GM19351 (cell line): Measurements from ENCODE around the gene ANKRD35.
"Not testable (repeated sequence)": the region's sequence is repeated elsewhere in the genome, so short reads cannot be mapped to it uniquely, and the experiment has no call there.

ENCODE experiments used
- ATAC-seq: cut with Tn5 transposase; IDR thresholded peaks from one replicate; pipeline ENCODE4 v1.9.1; 2021; ENCODE audit warnings: mild to moderate bottlenecking, moderate library complexity; ENCODE audit not compliant: unreplicated experiment

ANKRD35 gene

DNA sequence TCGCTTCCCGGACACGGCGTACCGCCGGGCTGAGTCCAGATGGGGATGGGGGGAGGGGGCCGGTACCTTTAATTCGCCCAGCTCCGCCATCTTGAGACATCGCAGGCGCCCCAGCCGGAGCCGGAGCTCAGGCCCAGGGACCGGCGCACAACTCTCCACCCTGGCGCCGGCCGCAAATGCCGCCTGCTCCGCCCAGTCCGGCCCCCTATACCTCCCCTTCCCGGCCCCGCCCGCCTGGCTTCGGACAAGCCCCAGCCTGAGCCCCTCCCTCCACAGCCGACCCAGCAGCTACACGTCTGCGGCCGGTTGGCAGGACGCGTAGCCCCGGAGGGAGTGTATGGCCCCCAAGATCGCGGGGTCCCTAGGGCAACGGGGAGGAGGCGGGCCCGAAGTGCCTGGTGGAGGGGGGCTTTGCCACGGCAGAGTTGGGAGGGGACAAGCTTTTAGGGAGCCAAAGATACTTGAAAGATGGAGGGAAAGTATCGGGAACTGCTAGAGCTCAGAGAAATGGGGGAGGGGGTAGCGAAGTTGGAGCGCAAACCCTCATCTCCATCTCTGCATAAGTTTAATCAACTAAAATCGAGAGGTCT, 26.7 kb downstream of the ANKRD35 start, which contains the start of gene PIAS3:
Gene PIAS3 (minus strand): TSS at position 181 of the 590 bp plus-strand sequence. CDS start 91 bp downstream, at position 90.
- peak; percentile 82 for ATAC-seq

DNA sequence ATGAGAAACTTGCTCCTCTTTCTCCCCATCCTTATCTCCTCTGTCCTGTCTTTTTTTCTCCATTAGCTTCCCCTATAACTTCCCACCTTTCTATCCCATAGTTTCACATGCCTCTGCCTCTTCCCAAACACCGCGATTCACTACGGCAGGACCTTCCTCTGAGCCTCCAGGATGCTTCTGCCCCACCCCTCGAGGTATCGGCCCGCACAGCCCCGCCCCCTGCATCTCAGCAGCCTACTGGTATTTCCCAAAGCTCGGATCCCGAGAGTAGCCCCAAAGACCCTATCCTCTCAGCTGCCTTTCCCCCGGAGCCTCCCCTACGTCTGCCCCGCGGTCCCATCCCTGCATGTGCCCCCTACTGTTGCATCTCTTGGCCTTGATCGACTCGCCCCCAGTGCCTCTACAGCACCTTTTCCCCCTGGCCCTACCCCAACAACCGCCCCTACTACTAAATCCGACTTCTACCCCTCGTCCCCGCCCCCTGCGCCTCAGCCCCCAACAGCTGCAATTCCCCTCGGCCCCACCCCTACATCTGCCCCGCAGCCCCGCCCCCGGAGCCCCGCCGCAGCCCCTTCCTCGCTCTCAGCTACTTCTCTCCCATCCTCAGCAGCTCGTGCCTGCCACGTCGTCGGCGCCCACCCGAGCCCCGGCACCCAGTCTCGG, 27.3 kb downstream of the ANKRD35 start:
- ATAC-seq = peak; percentile 16

GRCh38 chr1:145857170-145857569, 28.5 kb downstream of the ANKRD35 start:
- ATAC-seq = no peak

DNA sequence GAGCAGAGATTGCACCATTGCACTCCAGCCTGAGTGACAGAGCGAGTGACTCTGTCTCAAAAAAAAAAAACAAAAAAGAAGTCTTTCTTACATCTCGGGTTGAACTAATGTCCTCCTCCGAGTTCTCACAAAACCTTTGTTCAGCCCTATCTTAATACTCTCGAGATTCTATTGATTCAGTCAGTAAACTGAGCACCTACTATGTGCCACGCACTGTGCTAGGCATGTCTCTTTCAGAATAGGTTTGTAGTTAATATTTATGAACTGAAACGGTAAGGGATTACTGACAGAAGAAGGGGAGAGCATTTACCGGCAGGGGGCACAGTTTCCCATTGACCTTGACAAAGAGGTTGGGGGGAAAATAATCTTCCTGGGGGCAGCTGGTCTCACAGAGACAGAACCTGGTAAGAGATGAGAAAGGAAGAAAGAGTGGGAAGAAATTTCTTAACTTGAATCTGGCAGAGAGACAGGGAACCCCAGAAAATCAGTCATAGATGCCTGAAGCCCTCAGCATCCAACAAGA, 30.2 kb downstream of the ANKRD35 start:
- ATAC-seq = no peak

- ATAC-seq = no peak
These were observed 36.1 kb downstream of the ANKRD35 start for GRCh38 chr1:145849356-145850160.

DNA sequence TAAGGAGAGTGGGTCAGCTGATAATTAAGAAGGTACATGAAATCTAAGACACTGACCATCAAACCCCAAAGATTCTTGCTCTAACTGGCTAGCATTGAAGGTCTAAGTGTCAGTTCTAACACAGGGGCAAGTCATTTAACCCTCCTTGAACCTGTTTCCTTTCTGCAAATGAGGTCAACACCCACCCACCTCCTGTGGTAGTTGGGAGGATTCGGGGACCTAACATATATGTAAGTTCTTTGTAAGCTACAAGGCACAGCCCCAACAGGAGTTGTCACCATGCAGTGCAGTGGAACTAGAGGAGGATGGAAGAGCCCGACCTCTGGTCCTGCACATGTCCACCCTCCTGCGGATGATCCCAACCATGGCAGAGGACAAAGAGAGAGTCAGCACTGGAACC, 37.8 kb downstream of the ANKRD35 start:
- ATAC-seq = no peak

- no peak for ATAC-seq
These were observed 39.5 kb downstream of the ANKRD35 start for GRCh38 chr1:145846201-145846612.

- ATAC-seq = peak; percentile 64
These were observed 40.0 kb downstream of the ANKRD35 start, which contains the start of gene NUDT17 for GRCh38 chr1:145845514-145846161. TSS of gene NUDT17 (plus strand) at chr1:145845630. CDS start at chr1:145845641, 11 bp downstream.

DNA sequence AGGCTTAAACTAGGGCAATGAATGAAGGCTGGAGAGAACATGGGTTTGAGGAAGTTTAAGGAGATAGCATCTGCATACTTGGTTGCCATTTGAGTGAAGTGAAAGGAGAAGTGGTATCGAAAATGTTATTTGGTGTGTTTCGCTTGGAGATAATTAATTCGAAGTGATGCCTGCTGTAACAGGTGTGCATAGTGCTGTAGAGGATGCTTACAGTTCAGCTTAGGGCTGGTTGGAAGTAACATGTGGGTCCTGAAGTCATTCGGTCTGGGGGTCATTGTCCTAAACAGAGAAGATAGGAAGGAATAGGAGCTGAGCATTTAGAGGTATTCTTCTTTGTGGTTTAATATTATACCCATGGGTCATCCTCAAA, 40.5 kb downstream of the ANKRD35 start:
- peak; percentile 68 for ATAC-seq

GRCh38 chr1:145843031-145843430, 42.6 kb downstream of the ANKRD35 start:
- no peak for ATAC-seq

DNA sequence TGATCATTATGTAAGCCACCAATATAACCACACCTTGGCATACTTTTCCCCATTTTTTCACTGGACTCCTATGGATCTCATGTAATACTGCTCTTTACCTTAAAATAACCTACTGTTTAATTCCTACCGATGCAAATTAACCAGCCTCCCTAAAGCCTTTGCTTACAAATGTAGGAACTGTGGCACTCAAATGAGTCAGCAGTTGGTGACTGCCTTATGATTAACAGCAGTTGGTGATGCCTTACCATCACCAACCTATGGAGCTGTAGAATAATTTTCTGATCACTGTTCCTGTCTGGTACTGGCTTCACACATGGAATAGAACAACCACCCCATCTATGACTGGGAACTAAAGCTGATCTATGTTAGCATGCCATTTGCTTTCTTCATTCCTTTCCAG, 48.0 kb downstream of the ANKRD35 start:
- no peak for ATAC-seq

- not testable (repeated sequence) for ATAC-seq
These were observed 54.9 kb downstream of the ANKRD35 start for GRCh38 chr1:145830810-145831209.

GRCh38 chr1:145828367-145829026, 57.2 kb downstream of the ANKRD35 start:
- ATAC-seq = no peak

GRCh38 chr1:145827966-145828365, 57.7 kb downstream of the ANKRD35 start:
- no peak for ATAC-seq

DNA sequence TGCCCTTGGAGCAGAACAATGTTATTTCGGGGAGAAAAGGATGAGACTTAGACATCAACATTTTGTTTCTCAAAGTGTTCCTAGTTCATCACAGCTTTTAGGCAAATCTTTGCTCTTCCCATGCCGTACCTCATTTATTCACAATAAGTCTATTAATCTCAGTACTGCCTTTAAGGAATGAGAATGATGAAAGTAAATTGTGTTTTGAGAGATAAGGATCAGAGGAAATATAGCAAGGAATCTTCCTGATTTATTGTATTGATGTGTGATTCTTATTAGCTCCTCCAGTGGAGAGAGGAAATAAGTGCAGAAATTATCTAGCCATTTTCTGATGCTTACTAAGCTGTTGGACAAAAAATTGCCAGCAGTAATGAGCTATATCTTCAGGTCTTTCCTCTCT, 59.6 kb downstream of the ANKRD35 start:
- ATAC-seq = no peak

GRCh38 chr1:145824499-145824842, 61.2 kb downstream of the ANKRD35 start:
- ATAC-seq = no peak

DNA sequence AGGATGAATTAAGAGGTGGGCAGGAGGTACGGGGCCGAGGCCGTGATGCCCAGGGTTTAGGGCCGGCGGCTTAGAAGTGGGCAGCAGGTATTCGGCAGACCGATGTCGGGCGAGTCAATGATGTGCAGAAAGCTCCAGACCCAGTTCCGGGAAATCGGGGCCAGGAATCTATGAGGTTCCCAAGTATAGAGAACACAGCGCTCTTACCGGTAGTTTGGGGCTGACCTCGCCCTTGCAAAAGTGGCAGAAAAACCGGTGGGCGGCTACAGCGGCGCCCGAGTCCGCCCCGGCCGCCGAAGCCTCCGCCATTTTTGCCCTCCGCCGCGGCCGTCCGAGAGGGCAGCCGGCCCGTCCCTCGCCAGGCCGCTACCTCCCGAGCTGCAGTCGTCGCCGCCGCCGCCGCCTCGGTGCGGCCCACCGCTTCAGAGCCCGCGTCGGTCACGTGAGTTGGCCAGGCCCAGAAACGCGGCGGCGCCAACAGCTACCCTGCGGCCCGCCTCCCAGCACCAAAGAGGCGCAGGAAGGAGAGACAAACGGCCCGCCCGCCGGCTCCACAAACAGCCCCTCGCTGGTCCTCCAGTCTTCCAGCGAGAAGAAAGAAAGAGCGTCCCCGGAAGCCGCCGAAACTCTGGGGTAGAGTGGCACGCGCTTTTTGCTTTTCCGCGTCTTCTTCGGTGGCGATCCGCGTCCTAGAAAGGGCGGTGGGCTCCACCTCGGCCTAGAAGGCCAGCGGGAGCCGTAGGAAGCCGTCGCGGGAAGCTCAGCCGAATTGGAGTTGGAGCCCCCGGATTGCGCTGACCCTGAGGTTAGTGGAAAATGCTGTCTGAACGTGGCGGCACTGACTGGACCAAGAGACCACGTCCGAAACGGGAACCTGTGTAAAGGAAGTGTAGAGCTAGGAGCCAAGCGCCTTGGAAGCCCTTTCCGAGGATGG, 61.8 kb downstream of the ANKRD35 start, which contains the start of the genes POLR3C and RNF115:
Gene POLR3C (plus strand): TSS at position 636 of the 934 bp plus-strand sequence. CDS start 1,577 bp downstream, outside the sequence.
Gene RNF115 (minus strand): TSS at position 531 of the 934 bp plus-strand sequence. CDS start 222 bp downstream, at position 309.
- ATAC-seq = peak; percentile 84

DNA sequence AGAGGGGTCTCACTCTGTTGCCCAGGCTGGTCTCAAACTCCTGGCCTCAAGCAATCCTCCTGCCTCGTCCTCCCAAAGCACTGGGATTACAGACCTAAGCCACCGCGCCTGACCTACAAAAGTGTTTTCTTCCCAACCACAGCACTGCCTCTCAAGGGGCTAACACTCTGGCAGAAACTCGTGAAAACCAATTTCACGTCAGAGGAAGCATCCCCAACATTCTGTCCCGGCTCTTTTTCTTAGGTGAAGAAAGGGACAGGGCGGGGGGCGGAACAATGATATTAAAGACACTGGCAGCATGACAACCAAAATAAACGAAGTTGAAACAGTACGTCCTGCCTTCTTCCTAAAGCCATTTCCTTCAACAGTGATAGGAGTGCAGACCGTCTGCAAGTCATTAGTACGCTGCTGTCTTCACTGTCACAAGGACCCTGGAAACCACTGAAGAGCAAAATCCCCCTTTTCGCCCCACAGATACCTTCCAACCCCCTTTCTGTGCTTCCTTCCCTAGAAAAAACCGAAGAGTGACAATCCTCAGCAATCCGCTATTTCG, 62.8 kb downstream of the ANKRD35 start:
- not testable (repeated sequence) for ATAC-seq

GRCh38 chr1:145818095-145818494, 67.6 kb downstream of the ANKRD35 start:
- ATAC-seq = not testable (repeated sequence)
